ENCODE data around the gene KRT78.

DNA sequence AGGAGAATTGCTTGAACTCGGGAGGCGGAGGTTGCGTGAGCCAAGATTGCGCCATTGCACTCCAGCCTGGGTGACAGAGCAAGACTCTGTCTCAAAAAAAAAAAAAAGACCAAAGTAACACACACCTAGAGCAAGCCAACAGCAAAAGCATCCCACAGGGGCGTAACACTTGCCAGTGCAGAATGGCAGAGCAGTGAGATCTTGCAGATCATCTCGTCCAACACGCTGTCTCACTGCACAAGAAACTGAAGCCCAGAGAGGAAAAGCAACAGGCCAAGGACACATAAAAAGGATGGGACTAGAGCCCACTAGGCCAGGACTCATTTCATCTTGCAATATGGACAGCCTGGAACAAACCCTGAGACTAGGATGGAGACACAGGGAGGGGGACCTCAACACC is 12.7 kb upstream of the KRT78 start:
- TF ChIP-seq CHD4 (IDR thresholded peaks at IDR 0.05; ENCODE audit: borderline replicate concordance) (no peak), CTCF (IDR thresholded peaks at IDR 0.05) (no peak), HOXA7 (CRISPR knock-in tag; IDR thresholded peaks at IDR 0.05) (no peak), EP300 (IDR thresholded peaks at IDR 0.05) (no peak), POLR2A (IDR thresholded peaks at IDR 0.05; ENCODE audit: low read length) (no peak), RAD21 (conservative IDR thresholded peaks at IDR 0.05 in 1 of 2, IDR thresholded peaks at IDR 0.05 in 1 of 2) (no peak), BHLHE40 (IDR thresholded peaks at IDR 0.05; ENCODE audit: low read depth, low read length) (no peak), RCOR1 (IDR thresholded peaks at IDR 0.05; ENCODE audit: low read depth, low read length) (no peak), RFX5 (IDR thresholded peaks at IDR 0.05) (no peak), ZSCAN20 (CRISPR knock-in tag; IDR thresholded peaks at IDR 0.05) (no peak), MAZ (IDR thresholded peaks at IDR 0.05; ENCODE audit: borderline replicate concordance, low read depth, low read length) (no peak), FOSL2 (IDR thresholded peaks at IDR 0.05) (no peak), FOSL2 (CRISPR knock-in tag; IDR thresholded peaks at IDR 0.05) (no peak)
- TF ChIP-seq, protein P1, sequence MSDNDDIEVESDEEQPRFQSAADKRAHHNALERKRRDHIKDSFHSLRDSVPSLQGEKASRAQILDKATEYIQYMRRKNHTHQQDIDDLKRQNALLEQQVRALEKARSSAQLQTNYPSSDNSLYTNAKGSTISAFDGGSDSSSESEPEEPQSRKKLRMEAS (IDR thresholded peaks at IDR 0.05): no peak
- TF ChIP-seq, protein P2, sequence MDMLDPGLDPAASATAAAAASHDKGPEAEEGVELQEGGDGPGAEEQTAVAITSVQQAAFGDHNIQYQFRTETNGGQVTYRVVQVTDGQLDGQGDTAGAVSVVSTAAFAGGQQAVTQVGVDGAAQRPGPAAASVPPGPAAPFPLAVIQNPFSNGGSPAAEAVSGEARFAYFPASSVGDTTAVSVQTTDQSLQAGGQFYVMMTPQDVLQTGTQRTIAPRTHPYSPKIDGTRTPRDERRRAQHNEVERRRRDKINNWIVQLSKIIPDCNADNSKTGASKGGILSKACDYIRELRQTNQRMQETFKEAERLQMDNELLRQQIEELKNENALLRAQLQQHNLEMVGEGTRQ (IDR thresholded peaks at IDR 0.05): no peak

Data from A549 (cell line).